Hepatocyte (in vitro differentiated cells): ENCODE measurements around the gene GRIN2C.

ENCODE experiments used
- CTCF ChIP-seq: fragments of 200-600 bp; sonication (generic); IDR thresholded peaks from 2 replicates; pipeline ENCODE4 v1.5.1; 2016; ENCODE audit warnings: antibody characterized with exemption, mild to moderate bottlenecking; ENCODE audit not compliant: poor library complexity
- EZH2 ChIP-seq: fragments of 200-600 bp; sonication (generic); IDR thresholded peaks from 2 replicates; pipeline ENCODE4 v1.6.1; 2016; ENCODE audit warnings: antibody characterized with exemption, mild to moderate bottlenecking, borderline replicate concordance

GRCh38 chr17:74825952-74826719 is 33.5 kb downstream of the GRIN2C start:
- TF ChIP-seq CTCF (no peak), EZH2 (no peak)
